IgD-negative memory B cell (primary cell): ENCODE measurements around the gene HTR1A. TPM values are rescaled to one million over a fixed set of nuclear protein-coding genes. Genes with fewer than 3 reads are reported as not detected.
A peak's percentile ranks its signal among the peaks of the same experiment; 100 is the strongest.

Source experiments
- H3K27ac Mint-ChIP-seq, 3 donors: one replicate each; pipeline ENCODE4 v1.8.0; 2020 to 2022; ENCODE audit warnings: mild to moderate bottlenecking in 3 of 3, mixed read lengths in 3 of 3, moderate library complexity in 1 of 3
- H3K27me3 Mint-ChIP-seq: one replicate; pipeline ENCODE4 v1.8.0; 2021; ENCODE audit warnings: mixed read lengths
- H3K36me3 Mint-ChIP-seq: one replicate; pipeline ENCODE4 v1.8.0; 2020; ENCODE audit warnings: mild to moderate bottlenecking, mixed read lengths
- H3K4me1 Mint-ChIP-seq, 3 donors: one replicate each; pipeline ENCODE4 v1.8.0; 2020 to 2022; ENCODE audit warnings: mixed read lengths in 3 of 3, mild to moderate bottlenecking in 1 of 3
- H3K4me3 Mint-ChIP-seq, 4 donors: one replicate each; pipeline ENCODE4 v1.8.0; 2020 to 2022; ENCODE audit warnings: mild to moderate bottlenecking in 4 of 4, mixed read lengths in 4 of 4, moderate library complexity in 3 of 4
- H3K9me3 Mint-ChIP-seq, 3 donors: one replicate each; pipeline ENCODE4 v1.8.0; 2020 to 2021; ENCODE audit warnings: mixed read lengths in 3 of 3, mild to moderate bottlenecking in 1 of 3
- polyA plus RNA-seq: library from polyadenylated mRNA; unstranded; fragments of 300-500 nt; fragmentation: Illumina TruSeq; gene quantifications from one replicate; pipeline ENCODE4 v1.2.3, GENCODE V29; 2021

HTR1A gene
- not detected for polyA plus RNA-seq

DNA sequence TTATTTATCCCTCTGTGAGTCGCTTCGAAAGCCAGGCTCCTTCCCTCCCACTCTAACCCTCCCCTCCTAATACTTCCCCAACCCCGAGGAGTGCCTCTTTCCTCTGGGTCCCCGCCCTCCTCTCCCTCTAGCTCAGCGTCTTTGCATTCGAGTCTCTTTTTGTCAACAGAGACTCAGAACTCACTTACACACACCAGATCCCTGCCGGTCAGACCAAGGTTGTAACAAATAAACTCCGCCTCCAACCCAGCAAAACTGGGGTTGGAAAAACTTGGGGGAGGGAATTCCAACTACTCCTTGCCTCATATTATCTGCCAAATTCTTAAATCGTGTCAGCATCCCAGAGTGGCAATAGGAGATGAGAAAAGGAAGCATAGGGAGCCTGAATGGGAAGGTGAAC, at the start of gene HTR1A:
Gene HTR1A, minus strand, starts transcription at position 167 of the 400 bp plus-strand sequence. CDS start 726 bp downstream, outside the sequence.
- Mint-ChIP-seq H3K27ac (no peak within 1 kb of the TSS), H3K27me3 (peaks cover 22% of the 10 kb centered on the region), H3K4me1 (no peaks in the 10 kb centered on the region)

GRCh38 chr5:64003966-64004365, 41.7 kb upstream of the HTR1A start:
- H3K27ac Mint-ChIP-seq, result no peak overlapping the region
- no peaks in the 10 kb centered on the region for H3K36me3 Mint-ChIP-seq
- H3K4me1 Mint-ChIP-seq, result no peaks in the 10 kb centered on the region
- no peaks in the 10 kb centered on the region for H3K27me3 Mint-ChIP-seq
- H3K9me3 Mint-ChIP-seq, result peaks cover 0 to 3% (median 0%) of the 10 kb centered on the region in 3 donors
- no peak overlapping the region for H3K4me3 Mint-ChIP-seq

More for the DNA sequence above, at the start of gene HTR1A:
- no peaks in the 10 kb centered on the region for H3K36me3 Mint-ChIP-seq
- no peak within 1 kb of the TSS for H3K4me3 Mint-ChIP-seq
- H3K9me3 Mint-ChIP-seq, result peaks cover 2 to 4% (median 3%) of the 10 kb centered on the region in 3 donors

DNA sequence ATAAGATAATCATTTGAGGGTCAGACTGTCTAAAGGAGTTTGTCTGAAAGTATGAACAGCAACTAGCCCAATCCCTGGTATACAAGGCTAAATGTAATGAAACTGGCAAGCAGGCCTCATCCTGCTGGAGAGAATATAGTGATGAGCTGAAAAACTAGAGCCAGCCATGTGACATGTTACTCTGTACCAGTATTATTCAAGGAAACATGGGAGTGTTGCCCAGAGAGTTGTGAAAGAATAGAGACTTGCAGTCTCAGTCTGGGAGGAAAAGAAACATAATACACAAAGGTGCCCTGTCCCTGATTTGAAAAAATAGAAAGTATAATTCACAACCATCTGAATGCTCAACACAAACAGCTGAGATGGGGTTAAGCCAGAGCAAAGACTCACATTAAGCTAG, 37.9 kb upstream of the HTR1A start:
- Mint-ChIP-seq H3K36me3 (no peaks in the 10 kb centered on the region), H3K27ac (no peak overlapping the region), H3K9me3 (peaks cover 0 to 3% (median 0%) of the 10 kb centered on the region in 3 donors), H3K27me3 (no peaks in the 10 kb centered on the region), H3K4me1 (no peaks in the 10 kb centered on the region), H3K4me3 (no peak overlapping the region)

- no peak overlapping the region for H3K27ac Mint-ChIP-seq
- peaks cover 0 to 6% (median 4%) of the 10 kb centered on the region in 3 donors for H3K9me3 Mint-ChIP-seq
- no peak overlapping the region for H3K4me3 Mint-ChIP-seq
- H3K27me3 Mint-ChIP-seq, result no peaks in the 10 kb centered on the region
- no peaks in the 10 kb centered on the region for H3K4me1 Mint-ChIP-seq
- no peaks in the 10 kb centered on the region for H3K36me3 Mint-ChIP-seq
Measured at GRCh38 chr5:63987053-63987452, 24.8 kb upstream of the HTR1A start.

DNA sequence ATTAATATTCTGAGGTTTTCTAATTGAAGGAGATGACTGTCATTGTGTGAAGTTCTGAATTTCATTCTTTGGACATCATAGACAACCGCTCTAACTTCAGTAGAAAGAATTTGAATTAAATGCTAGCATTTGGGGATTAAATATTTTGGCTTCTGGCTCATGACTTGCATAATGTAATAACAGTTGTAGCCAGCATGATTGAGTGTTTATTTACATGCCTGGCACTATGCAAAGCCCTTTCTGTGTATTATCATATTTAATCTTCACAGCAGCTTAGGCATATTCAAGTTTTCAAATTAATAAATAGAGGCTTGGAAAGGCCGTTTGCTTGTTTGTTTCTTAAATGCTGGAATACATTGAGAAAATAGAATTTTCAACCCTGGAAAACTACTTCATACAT, 19.6 kb upstream of the HTR1A start:
- H3K9me3 Mint-ChIP-seq, result peaks cover 2 to 8% (median 5%) of the 10 kb centered on the region in 3 donors
- H3K36me3 Mint-ChIP-seq, result no peaks in the 10 kb centered on the region
- H3K27ac Mint-ChIP-seq, result no peak overlapping the region
- H3K27me3 Mint-ChIP-seq, result no peaks in the 10 kb centered on the region
- no peaks in the 10 kb centered on the region for H3K4me1 Mint-ChIP-seq
- no peak overlapping the region for H3K4me3 Mint-ChIP-seq

DNA sequence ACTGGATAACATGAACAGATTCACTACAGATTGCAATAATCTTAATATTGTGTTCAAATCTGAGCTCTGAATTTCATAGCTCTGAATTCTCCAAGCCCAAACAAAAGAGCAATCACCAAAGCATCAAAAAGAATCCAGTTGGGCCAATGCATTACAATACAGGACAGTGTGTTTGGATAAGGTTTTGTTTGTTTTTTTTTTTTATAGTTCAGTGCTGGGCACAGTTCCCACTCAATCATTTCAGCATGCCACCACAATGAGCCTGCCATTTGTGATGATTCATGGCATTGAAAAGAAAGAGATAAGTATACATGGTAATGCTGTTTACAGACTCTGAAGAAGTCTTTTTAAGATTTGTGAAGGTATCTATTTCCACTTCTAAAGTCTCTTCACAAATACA, 1.7 kb upstream of the HTR1A start:
- H3K27me3 Mint-ChIP-seq, result peaks cover 20% of the 10 kb centered on the region
- peaks cover 3 to 4% (median 4%) of the 10 kb centered on the region in 3 donors for H3K9me3 Mint-ChIP-seq
- no peak overlapping the region for H3K27ac Mint-ChIP-seq
- H3K4me3 Mint-ChIP-seq, result no peak overlapping the region
- H3K36me3 Mint-ChIP-seq, result no peaks in the 10 kb centered on the region
- H3K4me1 Mint-ChIP-seq, result no peaks in the 10 kb centered on the region

GRCh38 chr5:63963080-63963735, 963 bp upstream of the HTR1A start:
- no peak overlapping the region for H3K27ac Mint-ChIP-seq
- H3K4me1 Mint-ChIP-seq, result no peaks in the 10 kb centered on the region
- peaks cover 3 to 4% (median 4%) of the 10 kb centered on the region in 3 donors for H3K9me3 Mint-ChIP-seq
- H3K4me3 Mint-ChIP-seq, result no peak overlapping the region
- H3K36me3 Mint-ChIP-seq, result no peaks in the 10 kb centered on the region
- H3K27me3 Mint-ChIP-seq, result peaks cover 22% of the 10 kb centered on the region

- peaks cover 22% of the 10 kb centered on the region for H3K27me3 Mint-ChIP-seq
Measured at GRCh38 chr5:63961598-63962161, 565 bp downstream of the HTR1A start.

GRCh38 chr5:63961125-63961597, 1.1 kb downstream of the HTR1A start:
- Mint-ChIP-seq H3K4me3 (no peak overlapping the region), H3K9me3 (peaks cover 2 to 4% (median 3%) of the 10 kb centered on the region in 3 donors), H3K27me3 (peaks cover 22% of the 10 kb centered on the region), H3K4me1 (no peaks in the 10 kb centered on the region), H3K36me3 (no peaks in the 10 kb centered on the region), H3K27ac (peak overlapping the region in 1 of 3 donors; percentile 2)

More at GRCh38 chr5:63961598-63962161, 565 bp downstream of the HTR1A start:
- Mint-ChIP-seq H3K4me1 (no peaks in the 10 kb centered on the region), H3K4me3 (no peak overlapping the region), H3K36me3 (no peaks in the 10 kb centered on the region), H3K9me3 (peaks cover 2 to 4% (median 3%) of the 10 kb centered on the region in 3 donors), H3K27ac (no peak overlapping the region)

DNA sequence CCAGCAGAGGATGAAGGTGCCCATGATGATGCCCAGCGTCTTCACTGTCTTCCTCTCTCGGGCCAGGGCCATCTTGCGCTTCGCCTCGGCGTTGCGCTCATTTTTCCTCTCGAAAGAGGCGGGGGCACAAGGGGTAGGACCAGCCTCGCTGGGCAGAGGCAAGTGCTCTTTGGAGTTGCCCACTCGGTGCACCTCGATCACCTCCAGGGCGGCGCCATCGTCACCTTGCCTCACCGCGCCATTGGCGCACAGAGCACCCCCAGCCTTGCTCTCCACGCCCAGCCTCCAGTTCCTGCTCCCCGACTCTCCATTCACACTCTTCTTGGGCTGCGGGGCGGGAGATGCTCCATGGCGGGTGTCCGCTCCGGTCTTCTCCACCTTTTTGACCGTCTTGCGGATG, 1.6 kb downstream of the HTR1A start:
- H3K4me3 Mint-ChIP-seq, result no peak overlapping the region
- H3K9me3 Mint-ChIP-seq, result peaks cover 2 to 4% (median 3%) of the 10 kb centered on the region in 3 donors

GRCh38 chr5:63959177-63959982, 2.9 kb downstream of the HTR1A start:
- Mint-ChIP-seq H3K4me3 (no peak overlapping the region), H3K27me3 (peaks cover 22% of the 10 kb centered on the region), H3K4me1 (no peaks in the 10 kb centered on the region), H3K9me3 (peaks cover 2 to 4% (median 3%) of the 10 kb centered on the region in 3 donors), H3K36me3 (no peaks in the 10 kb centered on the region), H3K27ac (no peak overlapping the region)

More for the DNA sequence above, 1.6 kb downstream of the HTR1A start:
- Mint-ChIP-seq H3K4me1 (no peaks in the 10 kb centered on the region), H3K27ac (peak overlapping the region in 1 of 3 donors; percentile 2), H3K36me3 (no peaks in the 10 kb centered on the region), H3K27me3 (peaks cover 22% of the 10 kb centered on the region)

GRCh38 chr5:63958654-63959053, 3.6 kb downstream of the HTR1A start:
- peaks cover 22% of the 10 kb centered on the region for H3K27me3 Mint-ChIP-seq
- no peaks in the 10 kb centered on the region for H3K4me1 Mint-ChIP-seq
- peaks cover 2 to 4% (median 3%) of the 10 kb centered on the region in 3 donors for H3K9me3 Mint-ChIP-seq
- H3K4me3 Mint-ChIP-seq, result no peak overlapping the region
- H3K27ac Mint-ChIP-seq, result no peak overlapping the region
- H3K36me3 Mint-ChIP-seq, result no peaks in the 10 kb centered on the region

DNA sequence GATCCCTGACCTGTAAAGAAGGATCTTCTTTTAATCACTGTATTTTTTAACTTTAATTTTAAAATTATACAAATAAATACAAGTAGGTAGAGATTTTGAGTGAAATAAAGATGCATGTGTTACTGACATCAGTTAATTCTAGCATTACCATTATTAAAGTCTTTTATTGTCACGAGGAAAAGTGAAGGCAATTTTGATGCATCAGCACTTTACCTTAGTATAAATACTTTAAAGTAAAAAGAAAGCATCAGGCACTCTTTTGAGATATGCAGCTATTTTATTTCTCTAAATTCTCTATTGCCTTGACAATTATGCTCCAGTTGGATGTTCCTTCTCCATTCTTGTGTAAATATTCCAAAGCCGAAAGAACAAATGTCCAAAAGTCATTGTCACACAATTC, 4.6 kb downstream of the HTR1A start:
- H3K4me1 Mint-ChIP-seq, result no peaks in the 10 kb centered on the region
- H3K9me3 Mint-ChIP-seq, result peaks cover 2 to 6% (median 4%) of the 10 kb centered on the region in 3 donors
- no peaks in the 10 kb centered on the region for H3K36me3 Mint-ChIP-seq
- no peak overlapping the region for H3K27ac Mint-ChIP-seq
- H3K4me3 Mint-ChIP-seq, result no peak overlapping the region
- peaks cover 20% of the 10 kb centered on the region for H3K27me3 Mint-ChIP-seq

GRCh38 chr5:63953217-63953616, 9.0 kb downstream of the HTR1A start:
- H3K27ac Mint-ChIP-seq, result no peak overlapping the region
- peaks cover 1% of the 10 kb centered on the region for H3K36me3 Mint-ChIP-seq
- no peaks in the 10 kb centered on the region for H3K27me3 Mint-ChIP-seq
- no peaks in the 10 kb centered on the region for H3K4me1 Mint-ChIP-seq
- H3K9me3 Mint-ChIP-seq, result peaks cover 0 to 4% (median 0%) of the 10 kb centered on the region in 3 donors
- H3K4me3 Mint-ChIP-seq, result no peak overlapping the region

- no peak overlapping the region for H3K27ac Mint-ChIP-seq
- H3K27me3 Mint-ChIP-seq, result no peaks in the 10 kb centered on the region
- H3K36me3 Mint-ChIP-seq, result no peaks in the 10 kb centered on the region
- H3K4me1 Mint-ChIP-seq, result no peaks in the 10 kb centered on the region
- no peak overlapping the region for H3K4me3 Mint-ChIP-seq
- peaks cover 2 to 6% (median 4%) of the 10 kb centered on the region in 3 donors for H3K9me3 Mint-ChIP-seq
Measured at GRCh38 chr5:63935103-63935502, 27.1 kb downstream of the HTR1A start.
